GM18498 (cell line): ENCODE measurements around the gene LYRM9.
"Not testable (repeated sequence)": the region's sequence is repeated elsewhere in the genome, so short reads cannot be mapped to it uniquely, and the experiment has no call there.

Experiments
- ATAC-seq: cut with Tn5 transposase; IDR thresholded peaks from one replicate; pipeline ENCODE4 v1.9.1; 2021; ENCODE audit warnings: mild to moderate bottlenecking, moderate library complexity; ENCODE audit not compliant: unreplicated experiment

Gene LYRM9

DNA sequence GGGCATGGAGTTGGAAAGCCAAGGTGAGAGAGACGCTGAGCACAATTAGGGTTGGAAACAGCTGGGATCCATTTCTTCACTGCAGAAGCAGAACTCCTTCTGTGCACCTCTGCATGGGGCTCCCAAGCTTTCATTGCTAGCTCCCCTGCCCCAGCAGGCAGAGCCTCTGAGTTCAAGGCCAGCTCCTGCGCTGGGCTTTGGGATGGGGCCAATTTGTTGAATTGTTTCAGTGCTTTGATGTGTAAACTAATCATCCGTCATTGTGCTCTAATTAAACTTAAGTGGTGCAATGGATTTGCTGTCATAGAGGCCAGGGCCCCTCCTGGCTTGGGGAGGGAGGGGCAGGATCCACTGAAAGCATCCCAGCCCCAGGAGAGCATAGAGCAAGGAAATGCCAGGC is 13.5 kb upstream of the LYRM9 start:
- no peak for ATAC-seq

DNA sequence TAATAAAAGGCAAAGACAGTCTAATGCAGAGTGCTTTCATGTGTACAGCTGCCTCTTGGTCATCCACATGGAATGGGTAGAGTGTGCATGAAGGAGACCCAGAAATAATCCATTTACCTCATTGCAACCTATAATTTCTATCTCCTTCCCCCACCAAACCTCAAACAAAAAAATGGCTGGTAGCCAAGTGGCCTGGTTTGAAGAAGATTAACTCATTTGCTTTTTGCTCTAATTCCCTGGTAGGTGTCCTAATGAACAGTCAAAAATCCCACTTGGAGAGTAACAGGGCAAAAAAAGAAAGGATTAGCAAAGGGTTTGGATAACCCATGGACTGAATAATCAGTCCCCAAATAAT is 13.0 kb upstream of the LYRM9 start:
- ATAC-seq = no peak

- no peak for ATAC-seq
Measured at GRCh38 chr17:27905447-27906225, 12.5 kb upstream of the LYRM9 start.

GRCh38 chr17:27904534-27905446 is 11.6 kb upstream of the LYRM9 start:
- no peak for ATAC-seq

GRCh38 chr17:27904114-27904513 is 10.9 kb upstream of the LYRM9 start:
- ATAC-seq = no peak

DNA sequence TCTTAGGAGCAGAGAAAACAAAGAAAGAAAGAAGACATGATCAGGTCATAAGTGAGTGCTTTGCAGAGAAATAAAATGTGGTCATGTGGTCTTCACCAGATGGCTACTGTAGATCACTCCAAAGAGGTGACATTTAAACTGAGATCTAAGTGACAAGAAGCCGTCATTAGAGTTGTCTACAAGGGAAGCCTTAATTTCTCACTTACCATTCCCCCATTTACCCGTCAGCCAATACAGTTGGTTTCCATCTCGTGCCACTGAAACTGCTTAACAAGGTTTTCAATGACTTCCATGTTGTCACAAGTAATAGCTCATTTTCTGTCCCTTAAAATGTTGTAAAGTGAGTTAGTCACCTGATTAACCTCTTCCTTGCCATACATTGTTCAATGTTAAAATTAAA is 6.4 kb upstream of the LYRM9 start:
- ATAC-seq = no peak

- ATAC-seq = no peak
Measured at GRCh38 chr17:27898096-27898495, 4.9 kb upstream of the LYRM9 start.

DNA sequence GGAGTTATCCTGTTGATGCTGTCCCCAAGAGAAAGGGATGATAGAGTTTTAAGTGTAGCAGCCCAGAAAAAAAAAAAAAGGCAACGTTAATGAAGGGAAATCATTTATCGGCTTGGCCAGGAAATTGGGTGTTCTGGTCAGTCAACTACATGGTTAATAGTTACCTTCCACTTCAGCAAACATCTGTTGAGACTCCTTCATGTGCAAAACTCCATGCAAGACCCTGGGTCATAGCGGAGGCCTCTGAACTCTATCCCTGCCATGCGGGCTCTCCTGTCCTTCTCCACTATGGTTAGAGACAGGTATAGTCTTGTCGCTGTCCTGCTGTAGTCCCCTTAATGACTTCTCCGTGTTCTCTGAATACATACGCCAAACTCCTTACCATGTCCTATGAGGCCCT is 3.5 kb upstream of the LYRM9 start:
- no peak for ATAC-seq

DNA sequence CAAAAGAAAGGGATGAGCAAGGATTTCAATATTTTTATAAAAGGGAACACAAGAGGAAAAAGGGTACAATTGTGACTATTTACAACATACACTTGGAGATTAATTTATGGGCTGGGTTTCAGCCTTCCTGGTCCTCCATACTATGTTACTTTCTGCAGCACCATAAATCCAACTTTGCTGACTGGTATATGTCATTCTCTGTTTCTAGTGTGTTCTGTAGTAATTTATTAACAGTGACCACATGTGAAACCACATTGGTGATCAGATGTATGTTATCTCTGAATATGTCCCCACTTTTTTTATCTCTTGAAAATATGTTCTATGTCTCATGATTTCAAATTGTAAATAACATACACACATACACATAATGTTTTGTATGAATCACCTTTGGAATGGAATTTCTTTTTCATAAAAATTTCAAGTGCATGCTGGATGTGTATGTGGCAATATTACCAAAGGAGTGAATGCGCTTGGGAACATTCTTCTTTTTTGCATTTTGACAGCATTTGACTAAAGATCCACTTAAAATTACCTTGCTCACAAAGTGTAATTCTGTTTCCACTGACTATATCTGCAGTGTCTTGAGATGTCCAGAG is 2.9 kb upstream of the LYRM9 start:
- no peak for ATAC-seq

- no peak for ATAC-seq
Measured at GRCh38 chr17:27895123-27895895, 2.1 kb upstream of the LYRM9 start.

GRCh38 chr17:27893841-27894503 is 807 bp upstream of the LYRM9 start:
- ATAC-seq = no peak

GRCh38 chr17:27892542-27892865 is 661 bp downstream of the LYRM9 start:
- no peak for ATAC-seq

DNA sequence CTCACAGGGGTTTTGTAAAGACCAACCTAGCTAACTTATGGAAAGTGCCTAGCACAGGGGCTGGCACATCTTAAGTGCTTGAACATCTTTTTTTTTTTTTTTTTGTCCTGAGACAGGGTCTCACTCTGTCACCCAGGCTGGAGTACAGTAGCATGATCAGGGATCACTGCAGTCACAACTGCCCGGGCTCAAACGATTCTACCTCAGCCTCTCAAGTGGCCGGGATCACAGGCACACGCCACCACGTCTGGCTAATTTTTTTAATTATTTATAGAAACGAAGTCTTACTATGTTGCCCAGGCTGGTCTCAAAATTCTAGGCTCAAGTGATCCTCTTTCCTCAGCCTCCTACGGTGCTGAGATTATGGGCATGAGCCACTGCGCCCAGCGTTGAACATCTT is 1.3 kb downstream of the LYRM9 start:
- ATAC-seq = no peak

DNA sequence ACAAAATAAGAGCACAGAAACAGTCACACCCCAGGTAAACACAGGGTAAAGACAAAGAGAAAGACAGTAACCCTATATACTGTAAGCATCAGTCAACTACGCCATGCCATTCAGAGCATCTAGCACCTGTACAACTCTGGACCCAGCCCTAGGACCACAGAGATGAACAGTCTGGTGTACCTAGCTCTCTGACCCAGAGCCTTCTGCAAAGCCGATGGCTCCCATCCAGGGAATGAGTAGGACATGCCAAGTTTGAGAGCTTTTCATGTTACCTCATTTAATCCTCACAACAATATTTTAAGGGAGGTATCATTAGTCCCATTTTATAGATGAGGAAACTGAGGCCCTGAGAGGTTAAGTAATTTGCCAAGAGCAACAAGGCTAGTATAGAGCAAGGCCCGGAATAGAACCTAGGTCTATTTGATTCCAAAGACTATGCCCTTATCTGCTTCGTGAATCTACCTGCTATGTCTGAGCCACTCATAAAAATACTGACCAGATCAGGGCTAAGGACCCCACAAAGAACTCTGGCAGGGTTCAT is 3.4 kb downstream of the LYRM9 start:
- no peak for ATAC-seq

DNA sequence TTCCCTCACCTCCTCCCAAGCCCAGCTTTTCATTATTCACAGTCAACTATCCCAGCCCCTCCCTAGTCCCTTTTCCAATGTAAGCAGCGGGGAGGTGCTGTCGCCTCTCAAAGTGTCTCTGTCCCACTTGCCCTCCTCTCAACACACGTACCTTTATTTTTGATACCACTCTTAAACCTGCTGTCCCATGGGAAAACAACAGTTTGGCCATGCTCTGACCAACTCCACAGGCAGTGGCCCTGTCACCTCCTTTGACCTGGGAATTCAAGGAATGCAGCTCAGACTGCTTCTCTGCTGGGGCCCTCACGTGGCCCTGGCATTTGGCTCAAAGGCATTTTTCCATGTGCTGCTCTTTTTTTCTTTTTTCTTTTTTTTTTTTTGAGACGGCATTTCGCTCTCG is 4.2 kb downstream of the LYRM9 start:
- no peak for ATAC-seq

- ATAC-seq = no peak
Measured at GRCh38 chr17:27888067-27888466, 5.1 kb downstream of the LYRM9 start.

- not testable (repeated sequence) for ATAC-seq
Measured at GRCh38 chr17:27886348-27886906, 6.7 kb downstream of the LYRM9 start.

DNA sequence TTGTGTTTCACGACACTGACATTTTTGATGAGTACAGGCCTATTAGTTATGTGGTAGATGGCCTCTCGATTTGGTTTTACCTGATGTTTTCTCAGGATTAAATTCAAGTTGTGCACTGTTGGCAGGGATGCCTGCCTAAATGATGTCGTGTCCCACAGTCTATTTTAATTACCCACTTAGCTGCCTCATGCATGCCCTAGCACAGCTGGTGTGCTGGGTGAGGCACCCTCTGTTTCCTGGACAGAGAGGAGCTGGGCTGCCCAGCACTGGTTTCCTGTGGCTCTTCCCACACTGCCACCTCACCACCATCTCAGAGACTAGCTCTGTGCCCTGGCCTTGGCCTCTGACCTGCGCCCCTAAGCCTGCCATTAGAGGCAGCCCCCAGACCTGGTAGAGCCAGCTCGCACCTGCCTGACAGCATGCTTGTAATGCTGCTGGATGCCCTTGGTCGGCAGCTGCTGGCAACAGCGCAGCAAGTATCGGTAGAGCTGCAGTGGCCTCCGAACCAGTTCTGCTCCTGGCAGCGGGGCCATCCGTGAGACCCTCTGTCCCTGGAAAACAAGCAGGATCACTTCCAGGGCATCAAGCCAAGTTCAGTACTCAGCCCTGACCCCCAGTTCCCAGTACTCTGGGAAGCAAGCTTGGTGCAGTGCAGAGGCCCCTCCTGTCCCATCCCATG is 10.9 kb downstream of the LYRM9 start:
- ATAC-seq = no peak

DNA sequence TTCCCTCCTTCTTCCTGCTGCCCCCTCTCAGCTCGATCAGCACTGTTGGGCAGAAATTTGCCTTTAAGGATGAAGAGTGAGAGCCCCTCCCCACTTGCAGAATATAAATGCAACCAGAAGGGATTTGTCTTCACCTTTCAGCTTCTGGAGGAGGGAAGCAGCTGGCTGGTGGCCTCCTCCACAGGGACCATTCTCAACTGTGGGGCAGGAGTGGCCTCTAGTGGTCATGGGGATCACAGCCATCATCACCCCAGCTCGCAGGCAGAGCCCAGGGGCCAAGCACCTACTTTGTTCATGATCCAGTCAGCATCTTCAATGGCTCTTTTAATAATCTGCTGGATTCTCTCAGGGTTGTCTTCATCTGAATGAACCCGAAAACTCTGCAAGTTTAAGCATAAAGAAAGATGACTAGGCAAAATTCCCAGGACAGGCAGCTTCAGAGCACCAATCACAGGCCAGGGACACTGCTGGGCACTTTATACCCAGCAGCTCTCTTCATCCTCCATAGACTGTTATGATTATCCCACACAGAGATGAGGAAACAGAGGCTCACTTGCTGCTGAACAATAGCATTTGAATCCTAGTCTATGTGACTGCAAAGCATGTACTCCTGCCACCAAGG is 13.1 kb downstream of the LYRM9 start:
- ATAC-seq = peak; percentile 66
